ENCODE data around the gene ZNF827. TPM values are rescaled to one million over a fixed set of nuclear protein-coding genes. Genes with fewer than 3 reads are reported as not detected.
A peak's percentile ranks its signal among the peaks of the same experiment; 100 is the strongest.

Gene ZNF827
- total RNA-seq, 1 experiment from 2014 or later: 22.4 TPM

GRCh38 chr4:145957302-145957701 is 18.7 kb upstream of the ZNF827 start:
- intact Hi-C loops (cut with micrococcal nuclease; ENCODE audit: unreplicated experiment): no loop called here
- Histone ChIP-seq H3K9me3 (ENCODE audit: insufficient read depth, low read depth) (no peaks in the 10 kb centered on the region), H2AFZ (no peak overlapping the region), H3F3A (ENCODE audit: insufficient read depth, low read depth) (peaks cover 14% of the 10 kb centered on the region), H4K20me1 (ENCODE audit: insufficient read depth) (no peaks in the 10 kb centered on the region), H3K79me2 (ENCODE audit: low read depth) (no peaks in the 10 kb centered on the region), H3K27me3 (ENCODE audit: insufficient read depth, low read depth) (no peaks in the 10 kb centered on the region), H3K36me3 (ENCODE audit: low read depth) (no peaks in the 10 kb centered on the region), H3K4me3 (no peak overlapping the region), H3K27ac (no peak overlapping the region), H3K4me1 (replicated peaks; ENCODE audit: insufficient read depth) (peaks cover 15% of the 10 kb centered on the region), H3K4me2 (no peak overlapping the region), H3K9me2 (ENCODE audit: insufficient read depth) (no peaks in the 10 kb centered on the region)
- no TSS peak for BruUV-seq (replicated peaks)
- DNase-seq: no peak
- CTCF ChIA-PET: no interaction called here
- POLR2A ChIA-PET (ENCODE audit: unreplicated experiment): no interaction called here
- no peak for TF ChIP-seq EZH2 (IDR thresholded peaks at IDR 0.05; ENCODE audit: low read depth)
- TF ChIP-seq CTCF (conservative IDR thresholded peaks at IDR 0.05): no peak

GRCh38 chr4:145956288-145956890 is 17.8 kb upstream of the ZNF827 start:
- intact Hi-C loops (cut with micrococcal nuclease; ENCODE audit: unreplicated experiment): no loop called here
- POLR2A ChIA-PET (ENCODE audit: unreplicated experiment): no interaction called here
- Histone ChIP-seq H3K27ac (no peak overlapping the region), H3K36me3 (ENCODE audit: low read depth) (no peaks in the 10 kb centered on the region), H3K4me3 (no peak overlapping the region), H3K4me2 (no peak overlapping the region), H2AFZ (no peak overlapping the region), H3K9me2 (ENCODE audit: insufficient read depth) (no peaks in the 10 kb centered on the region), H3K4me1 (replicated peaks; ENCODE audit: insufficient read depth) (peaks cover 15% of the 10 kb centered on the region), H3K9me3 (ENCODE audit: insufficient read depth, low read depth) (no peaks in the 10 kb centered on the region), H3K79me2 (ENCODE audit: low read depth) (no peaks in the 10 kb centered on the region), H4K20me1 (ENCODE audit: insufficient read depth) (no peaks in the 10 kb centered on the region), H3F3A (ENCODE audit: insufficient read depth, low read depth) (peaks cover 14% of the 10 kb centered on the region), H3K27me3 (ENCODE audit: insufficient read depth, low read depth) (no peaks in the 10 kb centered on the region)
- no TSS peak for BruUV-seq (replicated peaks)
- TF ChIP-seq CTCF (conservative IDR thresholded peaks at IDR 0.05) (peak; percentile 76), EZH2 (IDR thresholded peaks at IDR 0.05; ENCODE audit: low read depth) (no peak)
- CTCF ChIA-PET: interaction anchor here (1.0 kb wide), 1 partner anchor 11 kb away, joined by 3 read pairs; no protein-coding TSS in a partner anchor
- DNase-seq: peak in 1 of 2 experiments; percentile 10

- ChIA-PET POLR2A (ENCODE audit: unreplicated experiment) (interaction anchor here (0.5 kb wide), 1 partner anchor 220 kb away, joined by 3 read pairs; no protein-coding TSS in a partner anchor), CTCF (no interaction called here)
- peak overlapping the region; percentile 51 for H3K27ac ChIP-seq
- no peaks in the 10 kb centered on the region for H3K9me3 ChIP-seq (ENCODE audit: insufficient read depth, low read depth)
- intact Hi-C loops (cut with micrococcal nuclease; ENCODE audit: unreplicated experiment): no loop called here
- no peak overlapping the region for H3K4me3 ChIP-seq
- H3K36me3 ChIP-seq (ENCODE audit: low read depth): no peaks in the 10 kb centered on the region
- TF ChIP-seq EZH2 (IDR thresholded peaks at IDR 0.05; ENCODE audit: low read depth): no peak
- TF ChIP-seq CTCF (conservative IDR thresholded peaks at IDR 0.05): no peak
- peaks cover 15% of the 10 kb centered on the region for H3K4me1 ChIP-seq (replicated peaks; ENCODE audit: insufficient read depth)
- H3K4me2 ChIP-seq: peak overlapping the region; percentile 65
- BruUV-seq (replicated peaks): no TSS peak
- no peaks in the 10 kb centered on the region for H4K20me1 ChIP-seq (ENCODE audit: insufficient read depth)
- DNase-seq: peak; percentile 42 to 90
- no peaks in the 10 kb centered on the region for H3K27me3 ChIP-seq (ENCODE audit: insufficient read depth, low read depth)
- peaks cover 14% of the 10 kb centered on the region for H3F3A ChIP-seq (ENCODE audit: insufficient read depth, low read depth)
- H3K79me2 ChIP-seq (ENCODE audit: low read depth): no peaks in the 10 kb centered on the region
- no peak overlapping the region for H2AFZ ChIP-seq
- H3K9me2 ChIP-seq (ENCODE audit: insufficient read depth): no peaks in the 10 kb centered on the region
Measured at GRCh38 chr4:145954924-145955339, 16.3 kb upstream of the ZNF827 start.
